WERI-Rb-1 (cell line): ENCODE measurements around the gene OSBPL8.
A peak's percentile ranks its signal among the peaks of the same experiment; 100 is the strongest.

ENCODE experiments used
- DNase-seq: peaks from one replicate; pipeline ENCODE4 v3.0.0-alpha.2; 2020
- H3K27ac ChIP-seq: fragments of 250-450 bp; sonication (Bioruptor Pico); 2 replicates; pipeline ENCODE4 v1.5.1; 2020; ENCODE audit warnings: mild to moderate bottlenecking, moderate library complexity
- H3K27me3 ChIP-seq: fragments of 250-450 bp; sonication (Bioruptor Pico); 2 replicates; pipeline ENCODE4 v1.5.1; 2021; ENCODE audit warnings: mild to moderate bottlenecking, low read depth, moderate library complexity; ENCODE audit not compliant: insufficient read depth, severe bottlenecking
- H3K36me3 ChIP-seq: fragments of 250-450 bp; sonication (Bioruptor Pico); 2 replicates; pipeline ENCODE4 v1.5.1; 2020; ENCODE audit warnings: mild to moderate bottlenecking, moderate library complexity
- H3K4me3 ChIP-seq: 2 replicates; pipeline ENCODE4 v1.5.1; 2011; ENCODE audit warnings: low read depth, mild to moderate bottlenecking, control low read depth, low read length
- H3K9me3 ChIP-seq: fragments of 250-450 bp; sonication (Bioruptor Pico); 2 replicates; pipeline ENCODE4 v1.5.1; 2021; ENCODE audit warnings: mild to moderate bottlenecking, moderate library complexity; ENCODE audit not compliant: severe bottlenecking
- TF ChIP-seq, protein P1 (sequence below): IDR thresholded peaks from 2 replicates; pipeline ENCODE4 v1.5.1; 2011; ENCODE audit warnings: low read depth, mild to moderate bottlenecking, control low read depth, inconsistent platforms, low read length

Gene OSBPL8

DNA sequence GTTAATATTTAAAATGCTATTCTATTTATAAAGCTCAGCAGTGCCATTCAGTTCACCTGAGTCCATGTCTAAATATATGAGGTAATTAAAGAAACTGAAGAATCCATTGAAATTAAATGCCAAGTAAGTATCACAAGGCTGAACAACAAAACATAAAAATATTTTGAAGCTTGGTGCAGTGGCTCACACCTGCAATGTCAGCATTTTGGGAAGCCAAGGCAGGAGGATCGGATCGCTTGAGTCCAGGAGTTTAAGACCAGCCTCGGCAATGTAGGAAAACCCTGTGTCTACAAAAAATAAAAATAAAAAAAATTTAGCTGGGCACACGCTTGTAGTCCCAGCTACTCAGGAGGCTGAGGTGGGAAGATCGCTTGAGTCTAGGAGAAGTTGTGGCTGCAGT is 101.8 kb downstream of the OSBPL8 start:
- TF ChIP-seq, protein P1, sequence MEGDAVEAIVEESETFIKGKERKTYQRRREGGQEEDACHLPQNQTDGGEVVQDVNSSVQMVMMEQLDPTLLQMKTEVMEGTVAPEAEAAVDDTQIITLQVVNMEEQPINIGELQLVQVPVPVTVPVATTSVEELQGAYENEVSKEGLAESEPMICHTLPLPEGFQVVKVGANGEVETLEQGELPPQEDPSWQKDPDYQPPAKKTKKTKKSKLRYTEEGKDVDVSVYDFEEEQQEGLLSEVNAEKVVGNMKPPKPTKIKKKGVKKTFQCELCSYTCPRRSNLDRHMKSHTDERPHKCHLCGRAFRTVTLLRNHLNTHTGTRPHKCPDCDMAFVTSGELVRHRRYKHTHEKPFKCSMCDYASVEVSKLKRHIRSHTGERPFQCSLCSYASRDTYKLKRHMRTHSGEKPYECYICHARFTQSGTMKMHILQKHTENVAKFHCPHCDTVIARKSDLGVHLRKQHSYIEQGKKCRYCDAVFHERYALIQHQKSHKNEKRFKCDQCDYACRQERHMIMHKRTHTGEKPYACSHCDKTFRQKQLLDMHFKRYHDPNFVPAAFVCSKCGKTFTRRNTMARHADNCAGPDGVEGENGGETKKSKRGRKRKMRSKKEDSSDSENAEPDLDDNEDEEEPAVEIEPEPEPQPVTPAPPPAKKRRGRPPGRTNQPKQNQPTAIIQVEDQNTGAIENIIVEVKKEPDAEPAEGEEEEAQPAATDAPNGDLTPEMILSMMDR = no peak
- Histone ChIP-seq H3K4me3 (no peak overlapping the region), H3K27me3 (no peaks in the 10 kb centered on the region), H3K9me3 (no peaks in the 10 kb centered on the region), H3K36me3 (peaks cover 5% of the 10 kb centered on the region), H3K27ac (no peak overlapping the region)
- no peak for DNase-seq

DNA sequence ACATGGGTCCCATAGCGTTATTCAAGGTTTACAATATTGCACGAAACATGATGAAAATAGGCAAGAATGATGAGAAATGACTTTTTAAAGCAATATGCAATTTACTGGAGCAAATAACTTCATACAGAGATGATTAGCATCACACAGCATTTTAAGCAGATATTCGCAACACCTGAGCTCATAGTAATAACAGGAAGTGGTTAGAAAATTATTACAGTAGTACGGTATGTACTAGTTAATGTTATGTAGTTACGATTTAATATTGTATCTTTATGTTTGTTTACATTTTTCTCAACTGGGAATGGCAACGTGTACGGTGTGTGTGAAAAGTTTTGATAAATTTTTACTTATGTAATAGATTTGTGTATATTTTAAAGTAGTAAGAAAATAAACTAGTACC is 102.6 kb downstream of the OSBPL8 start:
- H3K9me3 ChIP-seq = no peaks in the 10 kb centered on the region
- no peaks in the 10 kb centered on the region for H3K27me3 ChIP-seq
- no peak overlapping the region for H3K4me3 ChIP-seq
- no peak overlapping the region for H3K27ac ChIP-seq
- H3K36me3 ChIP-seq = peaks cover 5% of the 10 kb centered on the region
- TF ChIP-seq, protein P1 = no peak
- no peak for DNase-seq

DNA sequence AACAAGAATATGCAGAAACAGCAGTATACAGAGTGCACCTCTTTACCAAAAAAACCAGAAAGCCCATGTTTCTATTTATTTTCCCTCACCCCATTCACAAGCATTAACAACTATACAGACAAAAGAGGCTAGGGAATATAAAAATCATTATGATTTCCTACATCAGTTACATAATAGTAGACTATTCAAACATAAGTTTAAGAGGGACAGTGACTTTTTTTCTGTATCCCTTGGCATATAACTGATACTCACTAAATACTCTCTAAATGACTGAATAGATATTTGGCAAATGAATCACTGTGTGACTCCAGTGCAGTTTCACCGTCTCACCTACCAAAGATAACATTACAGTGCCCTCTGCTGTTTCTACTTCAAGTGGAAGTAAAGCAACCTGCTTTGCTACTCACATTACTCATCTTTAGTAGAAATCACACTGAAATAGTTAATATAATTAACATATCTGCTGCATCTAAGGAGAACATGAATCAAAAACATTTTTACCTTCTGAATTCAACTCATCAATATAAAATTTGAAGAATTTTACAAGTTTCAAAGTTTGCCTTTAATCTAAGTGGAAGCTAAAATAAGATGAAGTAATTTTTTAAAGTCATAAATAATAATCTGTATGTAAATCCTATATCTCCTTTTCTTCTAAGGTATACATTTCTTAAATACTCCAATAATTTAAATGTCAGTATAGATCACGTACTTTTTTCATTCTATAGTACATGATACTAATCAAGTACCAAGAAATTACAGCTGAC is 103.8 kb downstream of the OSBPL8 start:
- Histone ChIP-seq H3K27ac (no peak overlapping the region), H3K4me3 (no peak overlapping the region), H3K27me3 (no peaks in the 10 kb centered on the region), H3K9me3 (no peaks in the 10 kb centered on the region), H3K36me3 (peaks cover 10% of the 10 kb centered on the region)
- TF ChIP-seq, protein P1 = peak; percentile 39; the same call in 1 of the 2 replicates
- peak; percentile 15 for DNase-seq

DNA sequence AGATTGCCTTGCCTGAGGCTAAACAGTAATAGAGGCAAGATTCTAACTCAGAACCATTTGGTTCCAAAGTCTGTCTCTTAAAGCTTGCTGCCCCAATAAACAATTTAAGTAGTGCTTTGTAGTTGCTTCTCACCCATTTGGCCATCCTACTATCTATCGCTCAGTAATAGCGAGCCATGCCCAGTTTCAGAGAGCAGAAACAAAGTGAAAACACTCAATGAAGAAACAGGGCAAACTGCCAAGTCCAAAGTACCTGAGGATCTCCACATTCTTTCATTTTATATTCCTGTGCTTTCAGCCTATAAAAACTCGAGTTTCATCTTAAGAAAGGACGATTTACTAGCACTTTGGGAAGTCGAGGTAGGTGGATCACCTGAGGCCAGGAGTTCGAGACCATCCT is 108.0 kb downstream of the OSBPL8 start:
- TF ChIP-seq, protein P1 = no peak
- no peak overlapping the region for H3K27ac ChIP-seq
- peaks cover 33% of the 10 kb centered on the region for H3K36me3 ChIP-seq
- no peak for DNase-seq
- H3K27me3 ChIP-seq = no peaks in the 10 kb centered on the region
- H3K9me3 ChIP-seq = no peaks in the 10 kb centered on the region
- H3K4me3 ChIP-seq = no peak overlapping the region

DNA sequence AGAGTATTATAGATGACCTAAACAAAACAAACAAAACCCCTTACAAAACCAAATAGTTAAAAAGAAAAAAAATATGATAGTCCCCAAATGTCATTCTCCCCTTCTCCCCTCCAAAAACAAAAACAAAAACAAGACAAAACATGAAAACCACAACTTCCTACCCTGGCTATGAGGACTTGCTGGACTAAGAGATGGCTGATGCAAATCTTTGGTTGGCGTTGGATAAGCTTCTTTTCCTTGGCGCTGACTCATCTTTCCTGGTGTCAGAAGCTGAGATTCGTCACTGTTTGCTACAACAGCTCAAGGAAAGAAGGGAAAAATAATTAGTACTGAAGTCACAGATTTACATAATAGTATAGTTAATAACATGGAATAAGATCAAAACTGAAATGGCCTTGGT is 108.9 kb downstream of the OSBPL8 start:
- Histone ChIP-seq H3K4me3 (no peak overlapping the region), H3K36me3 (peaks cover 33% of the 10 kb centered on the region), H3K27me3 (no peaks in the 10 kb centered on the region), H3K27ac (no peak overlapping the region), H3K9me3 (no peaks in the 10 kb centered on the region)
- TF ChIP-seq, protein P1 = no peak
- no peak for DNase-seq

DNA sequence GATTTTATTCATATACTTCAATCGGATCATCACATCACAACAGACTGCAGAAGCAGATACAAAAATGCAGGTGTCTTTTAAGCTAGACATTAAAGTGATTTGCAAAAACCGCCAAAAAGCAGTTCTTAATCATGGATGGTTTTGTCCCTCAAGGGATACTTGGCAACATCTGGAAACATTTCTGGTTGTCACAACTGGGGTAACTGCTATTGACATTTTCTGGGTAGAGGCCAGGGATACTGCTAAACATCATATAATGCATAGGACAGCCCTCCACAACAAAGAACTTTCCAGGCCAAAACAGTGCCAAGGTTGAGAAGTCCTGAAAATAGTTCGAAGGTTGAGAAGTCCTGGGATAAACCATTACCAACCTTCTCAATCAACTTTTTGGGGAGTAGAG is 109.6 kb downstream of the OSBPL8 start:
- Histone ChIP-seq H3K4me3 (no peak overlapping the region), H3K27ac (no peak overlapping the region)
- TF ChIP-seq, protein P1 = no peak

More for the DNA sequence above, 109.6 kb downstream of the OSBPL8 start:
- Histone ChIP-seq H3K36me3 (peaks cover 33% of the 10 kb centered on the region), H3K27me3 (no peaks in the 10 kb centered on the region), H3K9me3 (no peaks in the 10 kb centered on the region)
- no peak for DNase-seq
